ENCODE results near the gene TRIAP1. TPM values are rescaled to one million over a fixed set of nuclear protein-coding genes. Genes with fewer than 3 reads are reported as not detected.

TRIAP1 gene
- total RNA-seq, 1 donor from 2014 or later = 31.1 TPM

- no peak overlapping the region for H3K4me3 ChIP-seq (ENCODE audit: low read depth, low read length)
- DNase-seq (ENCODE audit: low read depth) = no peak
- TF ChIP-seq, protein P1, sequence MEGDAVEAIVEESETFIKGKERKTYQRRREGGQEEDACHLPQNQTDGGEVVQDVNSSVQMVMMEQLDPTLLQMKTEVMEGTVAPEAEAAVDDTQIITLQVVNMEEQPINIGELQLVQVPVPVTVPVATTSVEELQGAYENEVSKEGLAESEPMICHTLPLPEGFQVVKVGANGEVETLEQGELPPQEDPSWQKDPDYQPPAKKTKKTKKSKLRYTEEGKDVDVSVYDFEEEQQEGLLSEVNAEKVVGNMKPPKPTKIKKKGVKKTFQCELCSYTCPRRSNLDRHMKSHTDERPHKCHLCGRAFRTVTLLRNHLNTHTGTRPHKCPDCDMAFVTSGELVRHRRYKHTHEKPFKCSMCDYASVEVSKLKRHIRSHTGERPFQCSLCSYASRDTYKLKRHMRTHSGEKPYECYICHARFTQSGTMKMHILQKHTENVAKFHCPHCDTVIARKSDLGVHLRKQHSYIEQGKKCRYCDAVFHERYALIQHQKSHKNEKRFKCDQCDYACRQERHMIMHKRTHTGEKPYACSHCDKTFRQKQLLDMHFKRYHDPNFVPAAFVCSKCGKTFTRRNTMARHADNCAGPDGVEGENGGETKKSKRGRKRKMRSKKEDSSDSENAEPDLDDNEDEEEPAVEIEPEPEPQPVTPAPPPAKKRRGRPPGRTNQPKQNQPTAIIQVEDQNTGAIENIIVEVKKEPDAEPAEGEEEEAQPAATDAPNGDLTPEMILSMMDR (conservative IDR thresholded peaks at IDR 0.05; ENCODE audit: low read depth, low read length) = no peak
Measured at GRCh38 chr12:120402217-120402616, 44.0 kb downstream of the TRIAP1 start.

- no peak for DNase-seq (ENCODE audit: low read depth)
- TF ChIP-seq, protein P1 (conservative IDR thresholded peaks at IDR 0.05; ENCODE audit: low read depth, low read length) = no peak
- H3K4me3 ChIP-seq (ENCODE audit: low read depth, low read length) = no peak overlapping the region
Measured at GRCh38 chr12:120399531-120399930, 46.7 kb downstream of the TRIAP1 start.

- no peak for DNase-seq (ENCODE audit: low read depth)
- H3K4me3 ChIP-seq (ENCODE audit: low read depth, low read length) = no peak overlapping the region
- TF ChIP-seq, protein P1 (conservative IDR thresholded peaks at IDR 0.05; ENCODE audit: low read depth, low read length) = no peak
Measured at GRCh38 chr12:120397824-120398540, 48.2 kb downstream of the TRIAP1 start.

DNA sequence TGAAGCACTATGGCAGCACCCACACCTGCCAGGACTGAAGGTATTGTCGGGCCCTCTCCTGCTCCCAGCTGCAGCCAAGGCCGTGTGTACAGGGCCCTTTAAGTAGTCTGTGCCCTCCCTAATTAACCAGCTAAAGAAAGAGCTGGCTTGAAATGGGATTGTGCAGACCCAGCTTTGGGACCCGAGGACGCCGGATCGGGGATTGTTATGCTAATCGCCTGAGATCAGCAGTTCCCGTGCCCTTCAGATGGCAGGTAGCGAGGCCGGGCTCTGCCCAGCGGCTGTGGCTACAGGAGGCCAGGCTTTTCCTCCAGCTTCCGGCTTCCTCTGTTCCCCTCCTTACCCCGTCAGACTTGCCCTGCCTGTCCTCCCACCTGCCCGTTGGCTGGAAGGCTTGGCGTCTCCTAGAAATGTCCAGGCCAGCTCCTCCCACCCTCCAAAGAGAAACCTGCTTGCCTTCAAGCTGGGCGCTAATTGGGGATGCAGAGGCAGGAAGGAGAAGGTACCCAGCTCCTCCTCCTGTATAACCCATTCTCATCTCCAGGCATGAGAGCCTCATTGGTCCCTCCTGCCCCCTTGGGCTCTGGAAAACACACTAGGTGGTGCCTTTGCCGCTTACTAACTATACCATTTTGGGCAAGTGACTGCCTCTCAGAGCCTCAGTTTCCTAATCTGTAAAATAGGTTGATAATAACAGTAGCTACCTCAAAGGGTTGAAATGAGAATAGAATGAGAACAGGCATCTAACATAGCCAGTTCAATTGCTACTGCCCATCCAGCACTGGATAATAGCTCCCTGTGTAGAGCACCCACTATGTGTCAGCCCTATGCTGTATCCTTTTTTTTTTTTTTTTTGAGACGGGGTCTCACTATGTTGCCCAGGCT is 51.5 kb downstream of the TRIAP1 start:
- TF ChIP-seq, protein P1 (conservative IDR thresholded peaks at IDR 0.05; ENCODE audit: low read depth, low read length) = no peak
- H3K4me3 ChIP-seq (ENCODE audit: low read depth, low read length) = no peak overlapping the region
- DNase-seq (ENCODE audit: low read depth) = no peak

Other genes starting within 250 kb of the TRIAP1 start
- gene RPLP0, start 245.3 kb downstream of the TRIAP1 start, total RNA-seq = 3,816 and 4,725 TPM in 2 replicates
- 84.5 and 100 TPM in 2 replicates for gene PXN, start 180.7 kb downstream of the TRIAP1 start, total RNA-seq
- gene RNU4-2, start 154.5 kb downstream of the TRIAP1 start, total RNA-seq = under 0.01 TPM in 2 replicates
- under 0.01 TPM in 2 replicates for gene RNU4-1, start 153.1 kb downstream of the TRIAP1 start, total RNA-seq
- 0.35 and 1.2 TPM in 2 replicates for gene SIRT4, start 144.1 kb downstream of the TRIAP1 start, total RNA-seq
- not detected in 2 replicates for gene PLA2G1B, start 118.6 kb downstream of the TRIAP1 start, total RNA-seq
- gene MSI1, start 77.2 kb downstream of the TRIAP1 start, total RNA-seq = 5.4 and 25.8 TPM in 2 replicates
- 572 and 889 TPM in 2 replicates for gene COX6A1, start 8.3 kb downstream of the TRIAP1 start, total RNA-seq
- gene GATC, start 60 bp upstream of the TRIAP1 start, total RNA-seq = 23.4 and 25.3 TPM in 2 replicates
- gene SRSF9, start 23.4 kb upstream of the TRIAP1 start, total RNA-seq = 128 and 142 TPM in 2 replicates
- 357 and 388 TPM in 2 replicates for gene DYNLL1, start 49.7 kb upstream of the TRIAP1 start, total RNA-seq
- 40.8 and 46.3 TPM in 2 replicates for gene COQ5, start 82.8 kb upstream of the TRIAP1 start, total RNA-seq
- 66.9 and 81.2 TPM in 2 replicates for gene RNF10, start 88.0 kb upstream of the TRIAP1 start, total RNA-seq
- gene POP5, start 135.0 kb upstream of the TRIAP1 start, total RNA-seq = 23.1 and 54.5 TPM in 2 replicates
- 0.14 and 1.1 TPM in 2 replicates for gene CABP1, start 194.2 kb upstream of the TRIAP1 start, total RNA-seq
- gene MLEC, start 240.8 kb upstream of the TRIAP1 start, total RNA-seq = 99.5 and 124 TPM in 2 replicates

All from epithelial cell of proximal tubule (primary cell).